NCI-H774 (cell line): Measurements from ENCODE around the gene DTWD2.
"Not testable (repeated sequence)": the region's sequence is repeated elsewhere in the genome, so short reads cannot be mapped to it uniquely, and the experiment has no call there.

Experiments
- DNase-seq: peaks from one replicate; lab custom pipeline; 2025; lab: John Stamatoyannopoulos, UW

DTWD2 gene, protein sequence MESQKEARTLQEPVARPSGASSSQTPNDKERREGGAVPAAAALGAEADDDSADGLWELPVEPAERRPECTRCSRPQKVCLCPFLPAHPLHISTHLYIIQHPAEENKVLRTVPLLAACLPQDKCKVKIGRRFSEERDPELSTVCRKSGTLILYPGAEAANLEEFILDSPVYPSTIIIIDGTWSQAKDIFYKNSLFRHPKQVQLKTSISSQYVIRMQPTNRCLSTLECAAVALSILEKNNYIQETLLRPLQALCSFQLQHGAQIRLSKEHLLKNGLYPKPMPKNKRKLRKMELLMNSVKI

DNA sequence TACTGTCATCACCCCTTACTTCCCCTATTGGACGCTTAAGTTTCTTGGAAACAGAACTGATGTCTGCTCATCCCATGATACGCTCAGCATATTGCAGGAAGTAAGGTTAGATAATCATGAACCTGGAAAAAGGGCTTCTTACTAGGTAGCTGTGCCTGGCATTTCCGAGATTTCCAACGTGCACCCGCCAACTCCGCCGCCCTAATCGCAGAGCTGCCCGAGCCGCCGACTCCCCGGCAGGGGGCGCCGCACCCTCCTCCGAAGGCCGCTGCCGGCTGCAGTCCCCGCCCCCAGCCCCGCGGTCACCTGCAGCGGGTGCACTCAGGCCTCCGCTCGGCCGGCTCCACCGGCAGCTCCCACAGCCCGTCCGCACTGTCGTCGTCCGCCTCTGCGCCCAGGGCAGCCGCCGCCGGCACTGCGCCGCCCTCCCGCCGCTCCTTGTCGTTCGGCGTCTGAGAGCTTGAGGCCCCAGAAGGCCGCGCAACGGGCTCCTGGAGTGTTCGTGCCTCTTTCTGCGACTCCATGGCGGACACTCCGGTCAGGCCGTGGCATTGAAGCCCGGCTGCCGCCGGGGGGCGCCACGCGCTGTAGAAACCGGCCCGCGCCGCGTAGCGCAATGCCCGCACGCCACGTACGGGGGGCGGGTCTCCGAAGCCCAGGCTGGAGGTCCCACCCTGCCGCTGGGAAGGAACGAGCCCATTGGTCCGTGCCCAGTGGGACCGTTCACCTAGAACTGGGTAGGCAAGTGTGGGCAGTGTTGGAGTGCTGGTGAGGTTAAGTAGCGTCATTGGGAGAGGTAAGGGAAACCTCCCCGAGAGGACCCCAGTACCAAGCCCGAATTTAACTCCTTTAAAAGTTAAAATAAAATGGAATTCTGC, at the start of gene DTWD2:
TSS of gene DTWD2 (minus strand) at position 560 of the 878 bp plus-strand sequence. CDS start at position 524, 36 bp downstream.
- DNase-seq: peak; percentile 94

DNA sequence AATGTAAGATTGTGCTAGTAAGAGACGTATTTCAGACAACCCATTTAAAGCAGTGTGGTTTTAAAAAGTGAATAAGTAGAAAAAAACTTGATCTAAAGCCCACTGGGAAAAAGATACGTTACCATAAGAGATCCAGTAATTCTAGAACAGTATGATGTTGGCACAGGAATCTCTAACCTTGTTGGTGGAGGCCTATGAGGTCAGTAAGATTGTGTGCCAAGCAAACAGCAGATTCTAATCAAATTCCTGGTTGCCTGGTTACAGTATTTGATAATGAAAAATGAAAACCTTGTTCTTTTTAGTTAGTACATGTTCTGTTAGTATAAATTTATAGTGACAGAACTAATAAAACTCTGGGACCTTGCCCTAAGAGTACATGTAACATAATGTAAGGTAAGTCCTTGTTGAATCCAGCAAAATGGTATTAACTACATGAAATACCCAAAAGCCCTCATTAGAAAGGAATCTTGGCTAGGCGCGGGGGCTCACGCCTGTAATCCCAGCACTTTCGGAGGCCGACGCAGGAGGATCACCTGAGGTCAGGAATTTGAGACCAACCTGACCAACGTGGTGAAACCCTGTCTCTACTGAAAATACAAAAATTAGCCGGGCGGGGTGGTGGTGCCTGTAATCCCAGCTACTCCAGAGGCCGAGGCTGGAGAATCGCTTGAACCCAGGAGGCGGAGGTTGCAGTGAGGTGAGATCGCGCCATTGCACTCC, 49.3 kb upstream of the DTWD2 start:
- no peak for DNase-seq

DNA sequence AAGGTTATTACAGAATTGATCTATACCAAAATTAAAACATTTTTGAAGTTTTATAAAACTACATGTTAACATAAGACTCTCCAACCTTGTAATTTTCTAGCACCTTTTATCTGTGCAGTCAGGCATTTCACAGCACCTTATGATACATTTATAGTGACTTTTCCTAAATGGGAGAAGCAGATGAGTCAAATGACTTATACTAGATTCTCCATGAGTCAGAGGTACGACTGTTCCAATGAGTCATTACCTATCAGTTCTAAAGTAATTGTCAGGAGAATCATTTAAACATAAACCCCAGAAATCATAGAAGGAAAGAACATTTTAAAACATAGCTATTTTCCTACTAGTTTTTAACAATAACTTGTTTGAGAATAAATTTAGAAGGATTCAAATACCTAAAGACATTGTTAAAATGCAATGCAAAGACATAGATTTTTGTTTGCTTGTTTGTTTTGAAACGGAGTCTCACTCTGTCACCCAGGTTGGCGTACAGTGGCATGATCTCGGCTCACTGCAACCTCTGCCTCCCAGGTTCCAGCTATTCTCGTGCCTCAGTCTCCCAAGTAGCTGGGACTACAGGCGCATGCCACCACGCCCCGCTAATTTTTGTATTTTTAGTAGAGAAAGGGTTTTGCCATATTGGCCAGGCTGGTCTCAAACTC, 47.9 kb upstream of the DTWD2 start:
- DNase-seq: no peak

DNA sequence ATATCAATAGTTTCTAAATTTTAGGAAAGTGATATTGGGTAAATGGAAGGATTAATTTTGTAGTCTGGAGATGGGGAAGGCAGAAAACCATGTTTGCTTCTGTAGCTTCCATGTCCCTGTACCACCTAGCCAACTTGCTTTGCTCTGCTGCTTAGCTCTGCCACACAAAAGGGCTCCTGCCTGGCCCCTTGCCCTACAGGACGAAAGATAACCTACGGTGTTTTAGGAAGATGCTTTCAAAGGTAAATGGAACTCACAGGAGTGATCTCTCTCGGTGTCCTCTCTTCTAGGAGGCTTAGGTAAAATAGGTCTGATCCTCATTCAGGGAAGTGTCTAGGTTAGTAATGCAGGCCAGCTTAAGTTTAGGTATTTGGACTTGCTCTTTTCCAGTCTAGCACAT, 44.8 kb upstream of the DTWD2 start:
- DNase-seq: no peak

DNA sequence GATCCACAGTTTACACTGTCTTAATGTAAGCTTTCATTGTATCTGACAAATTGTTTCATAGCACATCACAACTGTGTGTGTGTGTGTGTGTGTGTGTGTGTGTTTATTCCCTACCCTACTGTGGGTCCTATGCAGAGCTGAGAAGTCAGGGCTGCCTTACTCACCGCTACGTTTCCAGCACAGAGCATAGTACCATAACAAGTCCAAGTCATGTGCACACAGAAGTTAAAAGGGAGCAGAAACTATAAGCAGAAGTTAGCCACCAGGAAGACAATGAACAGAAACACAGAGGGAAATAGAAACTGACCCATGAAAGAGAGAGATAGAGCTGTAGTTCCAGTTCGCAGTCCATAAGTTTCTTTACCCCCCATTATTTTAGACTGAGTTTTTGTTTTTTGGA, 44.3 kb upstream of the DTWD2 start:
- DNase-seq: no peak

DNA sequence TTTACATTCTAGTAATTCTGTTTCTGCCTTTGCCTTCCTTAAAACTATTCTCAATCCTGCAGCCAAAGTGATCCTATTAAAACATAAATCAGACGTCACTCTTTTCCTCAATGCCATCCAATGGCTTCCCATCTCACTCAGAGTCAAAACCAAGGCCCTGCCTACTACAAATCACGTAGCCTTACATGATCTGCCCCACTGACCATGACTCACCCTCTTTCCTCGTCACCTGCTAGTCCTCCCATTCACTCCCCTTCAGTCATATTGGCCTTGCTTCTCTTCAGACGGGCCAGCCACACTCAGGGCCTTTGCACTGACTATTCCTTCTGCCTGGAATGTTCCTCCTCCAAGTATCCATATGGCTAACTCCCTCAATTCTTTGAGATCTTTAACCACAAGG, 43.6 kb upstream of the DTWD2 start:
- DNase-seq: no peak

DNA sequence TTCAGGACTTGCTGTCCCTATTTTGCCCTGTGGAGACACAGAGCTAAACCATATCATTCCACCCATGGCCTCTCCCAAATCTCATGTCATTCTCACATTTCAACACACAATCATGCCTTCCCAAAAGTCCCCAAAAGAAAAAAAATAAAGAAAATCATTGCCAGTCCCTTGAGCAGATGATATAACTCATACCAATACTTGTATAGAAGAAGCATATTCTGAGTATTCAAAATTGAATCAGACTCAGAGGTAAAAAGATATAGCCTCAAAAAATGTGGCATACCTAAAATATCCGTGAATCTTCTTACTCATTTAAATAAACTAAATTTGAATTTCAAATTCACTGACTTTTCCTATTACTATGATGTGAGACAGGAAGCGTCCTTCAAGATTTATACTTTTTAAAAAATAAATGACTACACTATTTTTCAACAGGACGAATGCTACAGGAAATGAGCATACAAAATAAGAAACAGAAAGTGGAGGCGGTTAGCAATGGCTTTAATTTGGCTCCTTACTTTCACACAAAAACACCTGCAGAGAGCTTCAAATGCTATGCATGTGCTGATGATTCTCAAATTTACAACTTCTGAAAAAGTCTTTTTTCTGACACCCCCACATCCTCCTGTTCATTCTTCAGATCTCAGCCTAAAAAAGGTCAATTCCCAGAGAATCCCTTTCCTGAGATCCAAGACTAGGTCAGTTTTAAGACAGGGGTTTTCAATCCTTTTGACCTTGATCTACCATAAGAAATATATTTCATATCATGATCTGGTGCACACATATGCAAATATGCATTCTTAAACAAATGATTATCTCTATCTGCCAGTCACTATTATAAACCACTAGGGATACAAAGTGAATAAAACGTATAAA, 42.9 kb upstream of the DTWD2 start:
- DNase-seq: no peak

DNA sequence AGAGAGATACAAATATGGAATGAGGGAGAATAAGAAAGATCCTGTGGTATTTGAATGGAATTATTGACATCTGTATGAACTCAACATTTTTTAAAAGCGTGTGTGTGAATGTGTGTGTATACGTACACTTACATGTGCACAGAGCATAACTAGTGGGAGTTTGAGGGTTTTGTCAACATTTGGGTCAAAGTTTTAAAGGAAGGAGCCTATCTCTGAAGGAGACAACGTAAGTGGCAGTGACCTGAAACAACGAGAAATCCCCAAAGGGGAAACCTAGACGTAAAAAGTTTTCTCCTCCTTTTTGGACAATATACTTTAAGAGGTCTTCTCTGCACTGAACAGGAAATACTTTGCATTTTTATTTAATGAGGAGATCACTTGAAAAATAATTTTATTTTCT, 40.2 kb upstream of the DTWD2 start:
- no peak for DNase-seq

DNA sequence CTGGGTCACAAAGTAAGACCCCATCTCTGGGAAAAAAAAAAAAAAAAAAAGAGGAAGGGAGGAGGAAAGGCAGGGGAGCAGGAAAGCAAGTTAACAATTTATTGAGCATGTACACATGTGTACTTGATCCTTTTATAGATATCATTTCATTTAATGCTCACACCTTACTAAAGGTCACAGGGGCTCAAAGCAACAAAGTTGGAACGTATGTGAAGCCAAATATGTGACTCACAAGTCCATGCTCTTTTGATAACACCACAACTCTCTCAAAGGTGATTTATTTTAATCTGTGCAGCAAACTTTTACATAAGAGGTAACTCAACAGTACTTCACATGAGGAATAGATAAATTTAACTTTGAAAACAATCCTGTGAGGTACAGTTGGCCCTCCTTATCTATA, 34.4 kb upstream of the DTWD2 start:
- DNase-seq: no peak

DNA sequence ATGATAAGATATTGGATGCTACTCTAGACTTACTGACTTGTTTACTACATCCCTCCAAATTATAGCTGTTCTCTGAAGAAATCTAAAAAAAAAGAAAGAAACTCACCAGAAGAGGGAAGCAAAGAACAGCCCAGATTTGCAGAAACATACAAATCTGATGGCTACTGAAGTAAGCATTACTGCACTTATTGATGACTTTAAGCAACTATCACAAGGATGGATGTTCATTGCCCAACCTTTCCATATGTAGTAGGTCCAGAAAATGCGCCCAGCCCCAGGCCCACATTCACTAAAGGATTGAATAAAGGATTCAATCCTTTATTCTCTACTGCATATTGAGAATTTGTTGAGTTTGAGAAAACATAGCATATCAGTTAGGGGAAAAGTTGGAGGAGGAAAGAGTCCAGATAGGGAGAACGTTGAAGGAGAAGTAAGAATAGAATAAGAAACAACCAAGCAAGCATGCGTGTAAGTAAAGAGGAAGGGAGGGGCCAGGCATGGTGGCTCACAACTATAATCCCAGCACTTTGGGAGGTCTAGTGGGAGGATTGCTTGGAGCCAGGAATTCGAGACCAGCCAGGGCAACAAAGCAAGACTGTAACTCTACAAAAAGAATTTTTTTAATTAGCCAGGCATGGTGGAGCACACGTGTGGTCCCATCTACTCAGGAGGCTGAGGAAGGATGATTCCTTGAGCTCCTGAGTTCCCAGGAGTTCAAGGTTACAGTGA, 33.8 kb upstream of the DTWD2 start:
- DNase-seq: no peak

DNA sequence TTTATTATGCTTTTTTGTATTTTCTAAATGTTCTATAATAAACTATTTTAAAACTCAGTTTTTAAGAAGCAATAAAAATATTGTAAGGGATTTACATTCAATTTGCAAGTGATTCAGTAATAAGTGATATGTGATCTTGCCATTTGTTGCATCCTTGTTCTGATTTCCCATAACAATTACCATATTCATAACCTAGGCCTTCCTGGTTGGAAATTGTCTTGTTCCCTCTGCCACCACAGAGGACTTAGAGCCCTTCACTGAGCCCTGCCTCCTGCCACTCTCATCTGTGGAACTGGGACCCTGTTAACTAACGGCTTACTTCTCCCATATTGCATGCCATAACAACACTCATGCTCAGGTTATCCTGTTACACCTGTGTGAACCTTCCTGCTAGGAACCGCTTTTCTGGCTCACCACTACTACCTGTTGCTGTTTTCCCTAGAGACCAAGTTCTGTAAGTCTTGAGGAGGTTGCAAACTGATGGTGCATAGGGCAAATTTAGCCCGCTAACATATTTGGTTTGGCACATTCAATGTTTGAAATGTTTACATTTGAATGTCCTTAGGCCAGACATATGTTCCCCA, 32.9 kb upstream of the DTWD2 start:
- DNase-seq: no peak

DNA sequence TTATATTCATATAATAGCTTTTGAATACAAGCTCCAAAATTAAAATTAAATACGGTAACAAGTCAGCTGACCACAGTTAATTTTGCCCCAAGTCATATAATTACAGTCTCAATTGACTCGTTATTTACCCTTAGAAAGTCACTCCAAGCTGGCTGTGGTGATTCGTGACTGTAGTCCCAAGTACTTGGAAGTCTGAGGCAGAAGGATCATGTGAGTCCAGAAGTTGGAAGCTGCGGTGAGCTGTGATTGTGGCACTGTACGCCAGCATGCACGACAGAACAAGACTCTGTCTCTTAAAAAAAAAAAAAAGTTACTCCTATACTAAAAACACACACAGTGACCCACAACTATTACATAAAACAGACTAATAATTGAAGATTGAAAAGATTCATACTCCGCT, 31.6 kb upstream of the DTWD2 start:
- no peak for DNase-seq

DNA sequence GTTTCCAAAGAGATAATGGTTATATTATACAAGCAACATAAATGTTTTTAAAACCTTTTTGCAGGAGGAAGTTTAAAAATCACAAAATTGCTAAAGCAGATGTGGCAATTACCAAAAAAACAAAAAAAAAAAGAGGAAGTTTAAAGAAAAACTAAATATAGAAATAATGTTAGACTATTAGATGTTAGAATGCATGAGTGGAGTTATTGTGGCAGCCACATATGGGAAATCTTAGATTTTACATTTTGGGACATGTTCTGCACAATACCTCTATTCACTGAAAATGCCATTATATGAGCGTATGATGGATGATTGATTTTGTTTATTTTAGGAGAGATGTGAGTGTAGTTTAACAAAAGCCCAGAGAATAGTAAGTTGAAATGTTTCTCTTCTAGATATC, 31.2 kb upstream of the DTWD2 start:
- no peak for DNase-seq

DNA sequence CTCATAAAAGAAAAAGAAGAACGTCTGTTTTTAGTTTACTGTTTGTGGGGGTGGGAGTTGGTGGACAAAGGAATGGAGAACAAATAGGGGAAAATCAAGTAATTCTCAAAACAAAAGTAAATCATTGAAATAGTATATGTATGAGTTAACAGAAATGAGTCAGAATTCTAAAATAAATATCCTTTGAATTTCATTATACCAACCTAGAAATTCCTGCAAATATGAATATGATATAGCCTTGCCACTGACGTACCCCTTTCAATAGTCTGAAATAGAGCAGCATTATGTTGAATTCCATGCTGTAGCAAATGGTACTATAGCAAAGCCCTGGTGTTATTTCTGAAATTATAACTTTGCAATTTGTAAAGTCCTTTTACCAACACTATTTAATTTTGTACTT, 29.6 kb upstream of the DTWD2 start:
- no peak for DNase-seq

DNA sequence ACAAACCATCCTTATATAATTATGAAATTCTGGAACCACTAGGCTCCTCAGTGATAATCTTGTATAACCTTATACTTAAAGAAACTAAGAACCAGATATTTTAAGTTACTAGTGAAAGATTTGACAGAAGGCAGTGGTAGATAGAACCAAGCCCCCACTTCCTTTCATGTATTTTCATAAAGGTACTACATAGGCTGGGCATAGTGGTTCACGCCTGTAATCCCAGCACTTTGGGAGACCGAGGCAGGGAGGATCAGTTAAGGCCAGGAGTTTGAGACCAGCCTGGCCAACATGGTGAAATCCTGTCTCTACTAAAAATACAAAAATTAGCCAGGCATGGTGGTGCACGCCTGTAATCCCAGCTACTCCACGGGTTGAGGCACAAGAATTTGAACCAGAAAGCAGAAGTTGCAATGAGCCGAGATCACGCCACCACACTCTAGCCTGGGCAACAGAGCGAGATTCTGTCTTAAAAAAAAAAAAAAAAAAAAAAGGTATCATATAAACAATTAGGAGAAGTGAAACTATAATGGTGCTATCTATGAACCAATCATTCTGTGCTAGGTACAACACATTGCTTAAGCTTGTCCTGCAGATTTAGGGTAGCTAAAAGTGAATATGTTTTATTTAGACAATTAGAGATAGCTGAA, 27.9 kb upstream of the DTWD2 start:
- no peak for DNase-seq

DNA sequence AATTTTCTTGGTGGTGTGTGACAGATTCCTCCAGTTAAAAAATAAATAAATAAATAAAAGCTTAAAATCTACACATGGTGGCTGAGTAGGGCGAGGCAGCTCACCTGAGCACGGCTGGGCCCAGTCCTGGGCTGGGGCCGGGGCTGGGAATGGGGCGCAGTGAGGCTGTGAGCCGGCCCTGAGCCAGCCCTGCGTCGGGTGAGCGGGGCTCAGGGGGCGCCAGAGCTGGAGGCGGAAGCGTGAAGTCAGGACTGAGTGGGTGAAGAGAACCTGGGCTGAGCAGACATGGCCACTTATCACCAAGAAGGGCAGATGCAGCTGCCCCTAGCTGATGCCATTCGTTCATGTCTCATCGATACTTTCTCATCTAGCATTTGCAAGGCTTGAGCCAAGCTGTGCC, 22.8 kb upstream of the DTWD2 start:
- DNase-seq: no peak

DNA sequence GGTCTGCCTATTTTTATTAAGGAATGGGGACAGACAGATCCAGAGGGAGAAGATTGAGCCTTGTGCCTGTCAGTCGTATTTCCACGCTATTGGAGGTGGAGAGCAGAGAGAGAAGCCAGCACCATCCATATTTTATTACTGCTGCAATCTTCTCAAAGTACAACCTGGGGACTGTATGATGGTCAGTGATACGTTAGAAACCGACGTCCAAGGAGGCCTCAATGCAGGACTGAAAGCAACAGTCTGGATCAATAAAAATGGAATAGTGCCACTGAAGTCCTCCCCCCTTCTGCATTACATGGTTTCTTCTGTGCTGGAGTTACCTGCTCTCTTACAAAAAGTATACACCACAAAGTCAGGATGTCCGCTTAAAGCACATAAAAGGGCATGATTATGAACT, 21.9 kb upstream of the DTWD2 start:
- no peak for DNase-seq

DNA sequence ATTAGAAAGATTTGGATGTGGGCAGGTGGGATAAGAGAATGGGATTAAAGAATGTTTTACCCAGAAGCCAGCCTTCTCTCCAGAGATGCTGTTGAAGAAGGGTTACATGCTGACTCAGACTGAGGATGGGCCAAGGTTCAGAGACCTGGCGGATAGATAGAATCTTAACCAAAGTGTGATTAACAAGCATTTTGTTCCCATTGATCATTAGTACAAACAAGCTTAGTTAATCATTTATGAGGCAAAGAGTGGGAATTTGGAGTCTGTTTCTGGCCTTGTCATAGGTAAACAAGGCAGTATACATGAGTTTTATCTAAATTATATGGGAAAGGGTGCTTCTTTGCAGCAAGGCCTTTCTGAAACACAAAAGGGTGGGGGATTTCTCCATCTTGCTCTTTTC, 20.8 kb upstream of the DTWD2 start:
- DNase-seq: no peak

DNA sequence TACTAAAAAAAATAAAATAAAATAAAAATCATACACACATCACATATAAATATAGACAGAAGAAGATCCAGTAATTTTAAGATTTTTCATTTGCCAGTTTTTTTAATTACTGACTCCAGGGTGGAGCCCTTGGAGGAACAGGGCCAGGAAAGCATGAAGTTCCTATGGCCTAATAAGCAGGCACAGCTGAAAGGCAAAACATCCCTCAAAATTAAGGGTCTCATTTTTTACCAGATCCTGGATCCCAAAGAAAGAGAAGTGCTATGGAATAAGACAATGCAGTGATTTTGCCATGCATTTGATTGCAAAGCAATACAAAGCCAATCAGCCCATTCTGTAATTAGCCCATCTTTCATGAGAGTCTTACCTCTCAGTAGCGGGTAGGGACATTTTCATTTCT, 11.3 kb upstream of the DTWD2 start:
- DNase-seq: no peak

DNA sequence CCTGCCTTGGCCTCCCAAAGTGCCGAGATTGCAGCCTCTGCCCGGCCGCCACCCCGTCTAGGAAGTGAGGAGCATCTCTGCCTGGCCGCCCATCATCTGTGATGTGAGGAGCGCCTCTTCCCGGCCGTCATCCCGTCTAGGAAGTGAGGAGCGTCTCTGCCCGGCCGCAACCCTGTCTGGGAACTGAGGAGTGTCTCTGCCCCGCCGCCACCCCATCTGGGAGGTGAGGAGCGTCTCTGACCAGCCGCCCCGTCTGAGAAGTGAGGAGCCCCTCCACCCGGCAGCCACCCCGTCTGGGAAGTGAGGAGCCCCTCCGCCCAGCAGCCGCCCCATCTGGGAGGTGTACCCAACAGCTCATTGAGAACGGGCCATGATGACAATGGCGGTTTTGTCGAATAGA, 10.5 kb upstream of the DTWD2 start:
- DNase-seq: not testable (repeated sequence)
